Natural killer cell treated with Interleukin-12 subunit alpha and Interleukin-12 subunit beta and Interleukin-15 and Interleukin-18, amount 100 ng/mL, for 72 hours (primary cell): ENCODE measurements around the gene PCDH19. TPM values are rescaled to one million over a fixed set of nuclear protein-coding genes. Genes with fewer than 3 reads are reported as not detected.

Experiments
- ATAC-seq, 2 donors: fragments of 150-1000 bp; cut with Tn5 transposase in 1 of 2; sonication (Bioruptor Pico), chemical (Tn5 transposase) in 1 of 2; 2 replicates each; pipeline ENCODE4 v1.10.0; 2021
- DNase-seq: peaks from one replicate; pipeline ENCODE4 v3.0.0; 2022; ENCODE audit warnings: low spot score
- H3K27ac Mint-ChIP-seq, 2 donors: 1 replicate in 1 of 2; 2 replicates in 1 of 2; pipeline ENCODE4 v1.8.0; 2022; ENCODE audit warnings: mixed read lengths in 2 of 2, mild to moderate bottlenecking in 1 of 2, moderate library complexity in 1 of 2
- H3K27me3 Mint-ChIP-seq, 2 donors: 1 replicate in 1 of 2; 2 replicates in 1 of 2; pipeline ENCODE4 v1.8.0; 2022; ENCODE audit warnings: mixed read lengths in 2 of 2
- H3K36me3 Mint-ChIP-seq: one replicate; pipeline ENCODE4 v1.8.0; 2022; ENCODE audit warnings: mixed read lengths
- H3K4me1 Mint-ChIP-seq, 2 donors: 1 replicate in 1 of 2; 2 replicates in 1 of 2; pipeline ENCODE4 v1.8.0; 2022; ENCODE audit warnings: low read depth in 2 of 2, mixed read lengths in 2 of 2, mild to moderate bottlenecking in 1 of 2
- H3K4me3 Mint-ChIP-seq: one replicate; pipeline ENCODE4 v1.8.0; 2022; ENCODE audit warnings: mixed read lengths
- H3K9me3 Mint-ChIP-seq: 2 replicates; pipeline ENCODE4 v1.8.0; 2022; ENCODE audit warnings: mixed read lengths
- total RNA-seq, 2 donors: library from RNA; stranded (reverse); gene quantifications; one replicate each; pipeline ENCODE4 v1.2.3, GENCODE V29; 2022

The PCDH19 gene
- total RNA-seq, 2 donors from 2014 or later, result not detected

GRCh38 chrX:100411802-100412715 lies 2.0 kb upstream of the PCDH19 start:
- H3K4me3 Mint-ChIP-seq, result no peak overlapping the region

GRCh38 chrX:100410901-100411801 lies 1.1 kb upstream of the PCDH19 start:
- Mint-ChIP-seq H3K4me3 (no peak overlapping the region), H3K4me1 (no peaks in the 10 kb centered on the region), H3K9me3 (no peaks in the 10 kb centered on the region), H3K36me3 (no peaks in the 10 kb centered on the region), H3K27ac (no peak overlapping the region), H3K27me3 (peaks cover 26 to 43% of the 10 kb centered on the region in 2 donors)
- no peak for DNase-seq
- ATAC-seq, result no peak

More at GRCh38 chrX:100411802-100412715, 2.0 kb upstream of the PCDH19 start:
- H3K9me3 Mint-ChIP-seq, result no peaks in the 10 kb centered on the region
- H3K36me3 Mint-ChIP-seq, result no peaks in the 10 kb centered on the region
- peaks cover 27 to 44% of the 10 kb centered on the region in 2 donors for H3K27me3 Mint-ChIP-seq
- no peak overlapping the region for H3K27ac Mint-ChIP-seq
- ATAC-seq (no peak), DNase-seq (no peak)
- H3K4me1 Mint-ChIP-seq, result no peaks in the 10 kb centered on the region

GRCh38 chrX:100408713-100409609 lies 1.1 kb downstream of the PCDH19 start:
- Mint-ChIP-seq H3K36me3 (no peaks in the 10 kb centered on the region), H3K4me3 (no peak overlapping the region), H3K27me3 (peaks cover 32 to 34% of the 10 kb centered on the region in 2 donors), H3K9me3 (no peaks in the 10 kb centered on the region), H3K4me1 (no peaks in the 10 kb centered on the region), H3K27ac (no peak overlapping the region)
- DNase-seq, result no peak
- ATAC-seq, result no peak

DNA sequence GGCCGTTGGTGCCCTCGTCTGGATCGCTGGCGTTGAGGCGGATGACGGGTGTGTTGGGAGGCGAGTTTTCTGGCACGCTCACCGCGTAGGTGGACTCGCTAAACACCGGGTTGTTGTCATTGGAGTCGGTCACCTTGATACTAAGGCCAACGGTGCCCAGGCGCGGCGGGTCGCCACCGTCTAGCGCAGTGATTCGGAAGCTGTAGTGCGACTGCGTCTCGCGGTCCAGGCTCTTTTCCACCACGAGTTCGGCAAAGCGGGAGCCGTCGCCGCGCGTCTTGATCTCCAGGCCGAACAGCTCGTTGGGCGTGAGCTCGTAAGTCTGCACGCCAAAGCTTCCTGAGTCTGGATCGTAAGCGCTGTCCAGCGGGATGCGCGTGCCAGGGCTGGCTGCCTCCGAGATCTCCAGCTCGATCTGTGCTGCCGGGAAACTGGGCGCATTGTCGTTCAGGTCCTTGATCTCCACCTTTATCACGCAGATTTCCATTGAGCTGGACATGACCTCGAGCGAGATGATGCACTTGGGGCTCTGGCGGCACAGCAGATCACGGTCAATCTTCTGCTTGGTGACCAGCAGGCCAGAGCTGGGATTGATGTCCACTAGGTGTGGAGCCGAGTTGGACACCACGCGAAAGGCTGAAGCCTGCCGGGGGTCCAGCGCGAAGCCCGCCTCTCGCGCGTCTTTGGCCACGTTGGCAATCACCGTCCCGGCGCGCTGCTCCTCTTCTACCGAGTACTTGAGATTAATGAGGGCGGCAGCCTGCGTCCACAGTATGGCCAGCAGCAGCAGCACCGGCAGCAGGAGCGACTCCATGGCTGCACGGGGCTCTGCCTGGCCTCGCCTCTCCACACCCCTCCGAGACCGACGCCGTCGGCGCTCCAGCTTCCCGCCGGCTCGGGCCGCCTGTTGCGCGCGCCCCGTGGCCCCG lies 2.0 kb downstream of the PCDH19 start:
- no peak for ATAC-seq
- Mint-ChIP-seq H3K36me3 (no peaks in the 10 kb centered on the region), H3K27ac (no peak overlapping the region), H3K4me1 (no peaks in the 10 kb centered on the region), H3K27me3 (peaks cover 27 to 36% of the 10 kb centered on the region in 2 donors), H3K4me3 (no peak overlapping the region), H3K9me3 (no peaks in the 10 kb centered on the region)
- DNase-seq, result no peak

DNA sequence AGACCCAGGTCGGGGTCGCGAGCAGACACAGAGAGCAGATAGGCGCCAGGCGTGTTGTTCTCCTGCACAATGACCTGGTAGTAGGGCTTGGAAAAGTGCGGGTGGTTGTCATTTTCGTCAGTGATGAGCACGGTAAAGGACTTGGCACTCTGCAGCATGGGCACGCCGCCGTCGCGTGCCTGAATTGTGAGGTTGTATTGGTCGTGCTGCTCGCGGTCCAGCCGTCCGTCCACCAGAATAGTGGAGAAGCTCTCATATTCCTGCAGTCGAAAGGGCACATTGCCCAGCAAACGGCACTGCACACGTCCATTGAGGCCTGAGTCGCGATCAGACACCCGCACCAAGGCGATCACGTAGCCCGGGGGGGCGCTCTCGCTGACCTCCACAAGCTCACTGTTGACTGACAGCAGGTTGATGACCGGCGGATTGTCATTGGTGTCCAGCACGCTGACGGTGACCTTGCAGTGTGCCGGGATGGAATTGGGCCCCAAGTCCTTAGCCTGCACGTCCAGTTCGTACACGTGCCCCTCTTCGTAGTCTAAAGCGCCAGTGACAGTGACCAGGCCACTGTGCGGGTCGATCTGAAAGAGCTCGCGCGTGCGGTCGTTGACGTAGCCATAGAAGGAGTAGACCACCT lies 2.8 kb downstream of the PCDH19 start:
- H3K27ac Mint-ChIP-seq, result no peak overlapping the region
- H3K4me1 Mint-ChIP-seq, result no peaks in the 10 kb centered on the region
- no peaks in the 10 kb centered on the region for H3K36me3 Mint-ChIP-seq
- H3K27me3 Mint-ChIP-seq, result peaks cover 20 to 36% of the 10 kb centered on the region in 2 donors
- H3K4me3 Mint-ChIP-seq, result no peak overlapping the region
- H3K9me3 Mint-ChIP-seq, result no peaks in the 10 kb centered on the region
- ATAC-seq, result no peak
- DNase-seq, result no peak

GRCh38 chrX:100405424-100405823 lies 4.6 kb downstream of the PCDH19 start:
- H3K9me3 Mint-ChIP-seq, result no peaks in the 10 kb centered on the region
- H3K27me3 Mint-ChIP-seq, result peaks cover 16 to 23% of the 10 kb centered on the region in 2 donors
- H3K4me3 Mint-ChIP-seq, result no peak overlapping the region
- H3K4me1 Mint-ChIP-seq, result no peaks in the 10 kb centered on the region
- H3K36me3 Mint-ChIP-seq, result no peaks in the 10 kb centered on the region
- H3K27ac Mint-ChIP-seq, result no peak overlapping the region
- ATAC-seq (no peak), DNase-seq (no peak)

GRCh38 chrX:100404851-100405250 lies 5.2 kb downstream of the PCDH19 start:
- Mint-ChIP-seq H3K36me3 (no peaks in the 10 kb centered on the region), H3K9me3 (no peaks in the 10 kb centered on the region), H3K4me3 (no peak overlapping the region), H3K27me3 (peaks cover 16 to 23% of the 10 kb centered on the region in 2 donors), H3K4me1 (no peaks in the 10 kb centered on the region), H3K27ac (no peak overlapping the region)
- DNase-seq, result no peak
- ATAC-seq, result no peak

DNA sequence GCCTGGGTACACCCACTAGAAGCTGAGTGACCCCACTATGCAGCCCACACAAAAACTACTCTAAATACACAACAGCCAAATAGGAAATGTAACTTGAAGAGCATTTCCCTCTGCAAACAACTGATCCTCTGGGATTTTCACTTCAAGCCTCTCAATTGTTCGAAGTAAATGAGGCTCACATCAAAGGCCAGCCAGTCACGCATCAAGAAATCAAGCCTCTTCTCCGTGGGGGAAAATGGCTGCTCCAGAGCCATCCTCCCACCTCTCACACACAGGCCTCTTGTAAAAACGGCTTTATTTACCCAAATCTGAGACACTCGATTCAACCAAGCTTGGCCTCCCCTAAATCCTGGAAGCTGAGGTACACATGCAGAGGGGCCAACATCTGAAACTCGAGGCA lies 14.3 kb downstream of the PCDH19 start:
- DNase-seq (no peak), ATAC-seq (no peak)
- H3K4me3 Mint-ChIP-seq, result no peak overlapping the region
- H3K4me1 Mint-ChIP-seq, result no peaks in the 10 kb centered on the region
- no peak overlapping the region for H3K27ac Mint-ChIP-seq
- H3K9me3 Mint-ChIP-seq, result no peaks in the 10 kb centered on the region
- H3K27me3 Mint-ChIP-seq, result peaks cover 0 to 14% of the 10 kb centered on the region in 2 donors
- no peaks in the 10 kb centered on the region for H3K36me3 Mint-ChIP-seq

- Mint-ChIP-seq H3K27me3 (peaks cover 0 to 16% of the 10 kb centered on the region in 2 donors), H3K4me3 (no peak overlapping the region), H3K9me3 (no peaks in the 10 kb centered on the region), H3K27ac (no peak overlapping the region), H3K4me1 (no peaks in the 10 kb centered on the region), H3K36me3 (no peaks in the 10 kb centered on the region)
- ATAC-seq (no peak), DNase-seq (no peak)
Measured at GRCh38 chrX:100381619-100382018, 28.5 kb downstream of the PCDH19 start.

GRCh38 chrX:100379388-100379986 lies 30.6 kb downstream of the PCDH19 start:
- Mint-ChIP-seq H3K4me1 (no peaks in the 10 kb centered on the region), H3K4me3 (no peak overlapping the region), H3K36me3 (no peaks in the 10 kb centered on the region), H3K27me3 (peaks cover 0 to 16% of the 10 kb centered on the region in 2 donors), H3K27ac (no peak overlapping the region), H3K9me3 (no peaks in the 10 kb centered on the region)
- DNase-seq (no peak), ATAC-seq (no peak)

GRCh38 chrX:100377826-100378225 lies 32.2 kb downstream of the PCDH19 start:
- Mint-ChIP-seq H3K9me3 (no peaks in the 10 kb centered on the region), H3K4me1 (no peaks in the 10 kb centered on the region), H3K36me3 (no peaks in the 10 kb centered on the region), H3K27ac (no peak overlapping the region), H3K4me3 (no peak overlapping the region), H3K27me3 (peaks cover 0 to 16% of the 10 kb centered on the region in 2 donors)
- DNase-seq (no peak), ATAC-seq (no peak)

DNA sequence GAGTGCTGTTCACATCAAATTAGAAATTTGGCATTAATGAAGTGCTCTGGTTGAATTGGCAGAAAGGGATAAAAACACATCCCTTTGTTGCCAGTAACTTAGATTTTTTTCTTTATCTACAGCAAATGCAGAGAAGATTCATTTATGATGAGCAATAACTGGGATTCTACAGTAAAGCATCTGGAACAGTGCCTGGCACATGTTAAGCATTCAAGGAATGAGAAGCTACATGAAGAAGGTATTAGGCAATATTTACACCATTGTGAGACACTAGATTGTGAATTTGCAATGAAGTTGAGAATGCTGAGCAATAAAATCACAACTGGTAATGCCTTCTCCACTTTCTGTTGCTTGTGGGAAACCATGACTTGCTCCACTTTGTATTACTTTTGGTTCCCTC lies 33.5 kb downstream of the PCDH19 start:
- no peaks in the 10 kb centered on the region for H3K36me3 Mint-ChIP-seq

More for the DNA sequence above, 33.5 kb downstream of the PCDH19 start:
- no peaks in the 10 kb centered on the region for H3K9me3 Mint-ChIP-seq
- DNase-seq (no peak), ATAC-seq (no peak)
- no peaks in the 10 kb centered on the region for H3K4me1 Mint-ChIP-seq
- H3K4me3 Mint-ChIP-seq, result no peak overlapping the region
- H3K27me3 Mint-ChIP-seq, result peaks cover 0 to 12% of the 10 kb centered on the region in 2 donors
- H3K27ac Mint-ChIP-seq, result no peak overlapping the region
